CD4-positive, alpha-beta memory T cell (primary cell): Measurements from ENCODE around the gene PDE2A. TPM values are rescaled to one million over a fixed set of nuclear protein-coding genes. Genes with fewer than 3 reads are reported as not detected.

ENCODE experiments used
- CTCF ChIA-PET: fragments of 350-600 bp; sonication (Branson Sonifier 250); formaldehyde crosslinking; loops from one replicate; lab custom pipeline; 2021; ENCODE audit warnings: inconsistent platforms; ENCODE audit not compliant: partially characterized antibody; lab: Charles Lee
- POLR2A ChIA-PET: fragments of 350-600 bp; sonication (Branson Sonifier 250); formaldehyde crosslinking; loops from one replicate; lab custom pipeline; 2021; ENCODE audit not compliant: partially characterized antibody; lab: Charles Lee
- DNase-seq, 5 donors: peaks; one replicate each; pipeline versions ENCODE4 v3.0.0 to v3.0.0-alpha.2; 2020 to 2022; ENCODE audit warnings: mixed read lengths in 1 of 5
- H3K27ac ChIP-seq: one replicate; pipeline ENCODE4 v1.7.0; 2013; ENCODE audit warnings: low read depth, low read length
- H3K27me3 ChIP-seq: 2 replicates; pipeline ENCODE4 v1.7.0; 2013; ENCODE audit warnings: mild to moderate bottlenecking, low read length, moderate library complexity; ENCODE audit not compliant: insufficient read depth
- H3K36me3 ChIP-seq: 2 replicates; pipeline ENCODE4 v1.7.0; 2013; ENCODE audit warnings: mild to moderate bottlenecking, low read length, moderate library complexity; ENCODE audit not compliant: insufficient read depth
- H3K4me1 ChIP-seq: 2 replicates; pipeline ENCODE4 v1.7.0; 2013; ENCODE audit warnings: mild to moderate bottlenecking, low read length, moderate library complexity; ENCODE audit not compliant: insufficient read depth
- H3K4me3 ChIP-seq, 2 donors: one replicate each; pipeline ENCODE4 v1.7.0; 2013; ENCODE audit warnings: low read length in 2 of 2, mild to moderate bottlenecking in 1 of 2
- H3K9me3 ChIP-seq, 2 donors: one replicate each; pipeline ENCODE4 v1.7.0; 2013; ENCODE audit warnings: low read length in 2 of 2, control low read depth in 1 of 2; ENCODE audit not compliant: control insufficient read depth in 1 of 2
- H3K27ac Mint-ChIP-seq, 7 donors: one replicate each; pipeline ENCODE4 v1.8.0; 2020 to 2021; ENCODE audit warnings: mixed read lengths in 7 of 7, mild to moderate bottlenecking in 6 of 7, inconsistent platforms in 3 of 7, moderate library complexity in 3 of 7
- H3K27me3 Mint-ChIP-seq, 2 donors: one replicate each; pipeline ENCODE4 v1.8.0; 2020 to 2021; ENCODE audit warnings: mixed read lengths in 2 of 2
- H3K36me3 Mint-ChIP-seq, 2 donors: one replicate each; pipeline ENCODE4 v1.8.0; 2020 to 2021; ENCODE audit warnings: mixed read lengths in 2 of 2, inconsistent platforms in 1 of 2, mild to moderate bottlenecking in 1 of 2
- H3K4me1 Mint-ChIP-seq, 4 donors: one replicate each; pipeline ENCODE4 v1.8.0; 2020 to 2021; ENCODE audit warnings: mixed read lengths in 4 of 4, mild to moderate bottlenecking in 1 of 4
- H3K4me3 Mint-ChIP-seq, 8 donors: one replicate each; pipeline ENCODE4 v1.8.0; 2020 to 2021; ENCODE audit warnings: mixed read lengths in 8 of 8, mild to moderate bottlenecking in 7 of 8, moderate library complexity in 6 of 8, inconsistent platforms in 3 of 8
- H3K9me3 Mint-ChIP-seq, 8 donors: one replicate each; pipeline ENCODE4 v1.8.0; 2020 to 2021; ENCODE audit warnings: mixed read lengths in 8 of 8, mild to moderate bottlenecking in 5 of 8, inconsistent platforms in 3 of 8, moderate library complexity in 1 of 8
- intact Hi-C: fragments of 100-400 bp; cut with micrococcal nuclease; formaldehyde crosslinking; loops from one replicate; pipeline ENCODE4 v1.15.1; 2023
- polyA plus RNA-seq, 2 donors: library from polyadenylated mRNA; unstranded; fragments of 300-500 nt; fragmentation: Illumina TruSeq; gene quantifications; one replicate each; pipeline ENCODE4 v1.2.3, GENCODE V29; 2021
- total RNA-seq, 2 experiments: library from RNA; stranded (reverse); gene quantifications; one replicate each; pipeline ENCODE4 v1.2.3, GENCODE V29; 2021

Gene PDE2A
- total and polyA plus RNA-seq, 4 experiments from 2014 or later: 0.11 to 1.7 (median 0.98) TPM

- CTCF ChIA-PET: no interaction called here
Measured at GRCh38 chr11:72653649-72654048, 20.6 kb downstream of the PDE2A start.

DNA sequence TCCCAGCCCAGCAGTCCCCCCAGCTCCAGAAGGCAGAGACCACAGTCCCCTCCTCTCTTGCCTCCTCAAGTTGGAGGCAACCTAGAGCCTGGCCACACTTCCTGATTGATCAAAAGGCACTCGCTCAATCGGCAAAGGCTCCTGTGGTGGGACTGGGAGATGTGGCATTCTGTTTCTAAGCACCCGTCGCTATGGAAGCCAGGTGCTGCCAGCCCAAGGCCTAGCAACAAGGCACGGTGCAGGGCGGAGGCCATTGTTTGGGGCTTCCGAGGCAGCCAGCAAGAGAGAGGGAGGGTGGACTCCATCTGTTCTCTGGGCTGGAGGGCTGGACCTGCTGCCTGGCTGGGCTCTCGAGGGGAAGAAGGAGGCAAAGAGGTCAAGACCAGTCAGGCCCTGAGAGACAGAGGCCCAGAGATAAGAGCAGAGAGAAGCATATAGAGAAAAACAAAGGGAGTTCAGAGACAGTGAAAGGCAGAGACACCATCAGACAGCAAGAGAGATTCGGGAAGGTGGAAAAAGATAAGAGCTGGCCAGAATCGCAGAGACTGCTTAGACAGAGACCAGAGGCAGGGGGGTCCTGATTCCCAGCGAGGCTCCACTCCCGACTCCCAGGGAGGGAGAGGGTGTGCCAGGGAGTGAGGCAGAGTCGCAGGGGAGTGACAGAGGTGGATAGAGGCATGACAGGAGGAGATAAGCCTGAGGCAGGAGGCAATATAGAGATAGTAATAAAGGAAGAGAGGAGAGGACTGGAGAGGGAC is 21.2 kb downstream of the PDE2A start:
- Histone ChIP-seq H3K27me3 (no peaks in the 10 kb centered on the region), H3K36me3 (no peaks in the 10 kb centered on the region), H3K27ac (no peak overlapping the region), H3K9me3 (no peaks in the 10 kb centered on the region), H3K4me1 (no peaks in the 10 kb centered on the region), H3K4me3 (no peak overlapping the region)
- intact Hi-C loops: no loop called here
- Mint-ChIP-seq H3K4me3 (no peak overlapping the region), H3K9me3 (no peaks in the 10 kb centered on the region), H3K27ac (peak overlapping the region in 2 of 7 donors; percentile 65 to 81), H3K36me3 (no peaks in the 10 kb centered on the region), H3K27me3 (no peaks in the 10 kb centered on the region), H3K4me1 (no peaks in the 10 kb centered on the region)
- POLR2A ChIA-PET: no interaction called here
- CTCF ChIA-PET: interaction anchor here (0.8 to 1.3 kb wide), 2 partner anchors 10 to 15 kb away, joined by 3 read pairs; no protein-coding TSS in a partner anchor
- no peak for DNase-seq

More at GRCh38 chr11:72653649-72654048, 20.6 kb downstream of the PDE2A start:
- H3K27me3 Mint-ChIP-seq: peaks cover 0 to 2% of the 10 kb centered on the region in 2 donors
- intact Hi-C loops: no loop called here
- Histone ChIP-seq H3K4me1 (no peaks in the 10 kb centered on the region), H3K27me3 (no peaks in the 10 kb centered on the region), H3K27ac (no peak overlapping the region), H3K4me3 (no peak overlapping the region), H3K36me3 (no peaks in the 10 kb centered on the region), H3K9me3 (no peaks in the 10 kb centered on the region)
- no peak for DNase-seq
- no peaks in the 10 kb centered on the region for H3K9me3 Mint-ChIP-seq
- H3K4me1 Mint-ChIP-seq: no peaks in the 10 kb centered on the region
- no peak overlapping the region for H3K27ac Mint-ChIP-seq
- no peaks in the 10 kb centered on the region for H3K36me3 Mint-ChIP-seq
- no peak overlapping the region for H3K4me3 Mint-ChIP-seq
- POLR2A ChIA-PET: no interaction called here

DNA sequence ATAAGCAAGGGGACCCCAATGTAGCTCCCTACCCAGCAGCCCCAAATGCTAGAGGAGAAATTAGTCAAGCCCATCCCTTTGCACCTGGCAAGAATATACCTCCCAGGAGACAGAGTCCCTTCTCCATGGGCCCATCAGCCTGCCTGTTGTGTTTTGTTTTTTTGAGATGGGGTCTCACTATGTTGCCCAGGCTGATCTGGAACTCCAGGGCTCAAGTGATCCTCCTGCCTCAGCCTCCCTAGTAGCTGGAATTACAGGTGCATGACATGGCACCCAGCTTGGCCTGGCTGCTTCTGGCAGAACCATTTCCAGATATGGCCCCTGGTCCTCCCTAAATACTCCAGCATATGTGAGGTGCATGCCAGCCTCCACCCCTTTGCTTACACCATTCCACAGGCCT is 22.1 kb downstream of the PDE2A start:
- no peak overlapping the region for H3K27ac ChIP-seq
- no peak overlapping the region for H3K27ac Mint-ChIP-seq
- H3K27me3 Mint-ChIP-seq: no peaks in the 10 kb centered on the region
- H3K36me3 ChIP-seq: no peaks in the 10 kb centered on the region
- H3K36me3 Mint-ChIP-seq: no peaks in the 10 kb centered on the region
- no peaks in the 10 kb centered on the region for H3K4me1 ChIP-seq
- no peaks in the 10 kb centered on the region for H3K4me1 Mint-ChIP-seq
- CTCF ChIA-PET: interaction anchor here (0.8 to 1.3 kb wide), 2 partner anchors 9 to 16 kb away, joined by 3 read pairs; no protein-coding TSS in a partner anchor
- no peaks in the 10 kb centered on the region for H3K9me3 Mint-ChIP-seq
- no peak for DNase-seq
- no peak overlapping the region for H3K4me3 ChIP-seq
- no peaks in the 10 kb centered on the region for H3K9me3 ChIP-seq
- POLR2A ChIA-PET: no interaction called here
- no peaks in the 10 kb centered on the region for H3K27me3 ChIP-seq
- no peak overlapping the region for H3K4me3 Mint-ChIP-seq
- intact Hi-C loops: no loop called here

GRCh38 chr11:72649215-72649976 is 24.8 kb downstream of the PDE2A start:
- CTCF ChIA-PET: interaction anchor here (0.8 kb wide), 1 partner anchor 178 kb away, joined by 5 read pairs; no protein-coding TSS in a partner anchor

GRCh38 chr11:72648384-72649136 is 25.7 kb downstream of the PDE2A start:
- H3K27ac ChIP-seq: no peak overlapping the region
- no peaks in the 10 kb centered on the region for H3K36me3 ChIP-seq
- intact Hi-C loops: no loop called here
- peaks cover 0 to 2% of the 10 kb centered on the region in 2 donors for H3K27me3 Mint-ChIP-seq
- no peaks in the 10 kb centered on the region for H3K9me3 Mint-ChIP-seq
- H3K9me3 ChIP-seq: no peaks in the 10 kb centered on the region
- ChIA-PET CTCF (interaction anchor here (1.2 kb wide), 1 partner anchor 177 kb away, joined by 3 read pairs; no protein-coding TSS in a partner anchor), POLR2A (no interaction called here)
- no peak overlapping the region for H3K4me3 Mint-ChIP-seq
- H3K27ac Mint-ChIP-seq: no peak overlapping the region
- H3K27me3 ChIP-seq: no peaks in the 10 kb centered on the region
- peaks cover 0 to 6% (median 0%) of the 10 kb centered on the region in 4 donors for H3K4me1 Mint-ChIP-seq
- H3K4me1 ChIP-seq: no peaks in the 10 kb centered on the region
- H3K36me3 Mint-ChIP-seq: no peaks in the 10 kb centered on the region
- DNase-seq: no peak
- no peak overlapping the region for H3K4me3 ChIP-seq

More at GRCh38 chr11:72649215-72649976, 24.8 kb downstream of the PDE2A start:
- no peak overlapping the region for H3K4me3 ChIP-seq
- H3K4me1 ChIP-seq: no peaks in the 10 kb centered on the region
- Mint-ChIP-seq H3K27ac (peak overlapping the region in 1 of 7 donors; percentile 39), H3K4me1 (no peaks in the 10 kb centered on the region), H3K4me3 (no peak overlapping the region), H3K27me3 (no peaks in the 10 kb centered on the region), H3K36me3 (no peaks in the 10 kb centered on the region), H3K9me3 (no peaks in the 10 kb centered on the region)
- H3K9me3 ChIP-seq: no peaks in the 10 kb centered on the region
- POLR2A ChIA-PET: no interaction called here
- intact Hi-C loops: no loop called here
- H3K27ac ChIP-seq: no peak overlapping the region
- no peak for DNase-seq
- H3K27me3 ChIP-seq: no peaks in the 10 kb centered on the region
- H3K36me3 ChIP-seq: no peaks in the 10 kb centered on the region

DNA sequence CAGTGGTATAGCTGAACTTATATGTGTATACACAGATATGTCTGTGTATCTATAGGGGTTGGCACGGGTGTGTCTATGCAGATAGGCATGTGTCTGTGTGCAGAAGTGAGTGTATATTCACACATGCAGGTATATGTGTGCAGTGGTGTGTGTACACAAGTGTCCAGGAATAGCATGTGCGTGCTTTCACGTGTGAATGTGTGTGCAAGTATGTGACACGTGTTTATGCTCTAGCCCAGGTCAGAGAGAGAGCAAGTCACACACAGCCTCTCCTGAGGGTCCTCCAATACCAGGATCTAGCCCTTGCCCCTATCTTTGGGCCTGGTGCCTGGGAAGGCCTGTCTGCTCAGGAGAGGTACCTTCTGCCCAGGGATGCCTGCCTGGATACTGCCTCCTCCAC is 26.3 kb downstream of the PDE2A start:
- H3K36me3 Mint-ChIP-seq: no peaks in the 10 kb centered on the region
- CTCF ChIA-PET: interaction anchor here (1.2 kb wide), 1 partner anchor 176 kb away, joined by 3 read pairs; no protein-coding TSS in a partner anchor
- POLR2A ChIA-PET: no interaction called here

More for the DNA sequence above, 26.3 kb downstream of the PDE2A start:
- no peaks in the 10 kb centered on the region for H3K4me1 ChIP-seq
- Mint-ChIP-seq H3K27me3 (peaks cover 0 to 2% of the 10 kb centered on the region in 2 donors), H3K4me1 (peaks cover 0 to 9% (median 0%) of the 10 kb centered on the region in 4 donors), H3K27ac (no peak overlapping the region), H3K4me3 (no peak overlapping the region), H3K9me3 (no peaks in the 10 kb centered on the region)
- intact Hi-C loops: no loop called here
- no peak overlapping the region for H3K4me3 ChIP-seq
- no peaks in the 10 kb centered on the region for H3K27me3 ChIP-seq
- no peak overlapping the region for H3K27ac ChIP-seq
- no peaks in the 10 kb centered on the region for H3K9me3 ChIP-seq
- no peak for DNase-seq
- H3K36me3 ChIP-seq: no peaks in the 10 kb centered on the region
